ENCODE results near the gene SYNE3.

The SYNE3 gene

DNA sequence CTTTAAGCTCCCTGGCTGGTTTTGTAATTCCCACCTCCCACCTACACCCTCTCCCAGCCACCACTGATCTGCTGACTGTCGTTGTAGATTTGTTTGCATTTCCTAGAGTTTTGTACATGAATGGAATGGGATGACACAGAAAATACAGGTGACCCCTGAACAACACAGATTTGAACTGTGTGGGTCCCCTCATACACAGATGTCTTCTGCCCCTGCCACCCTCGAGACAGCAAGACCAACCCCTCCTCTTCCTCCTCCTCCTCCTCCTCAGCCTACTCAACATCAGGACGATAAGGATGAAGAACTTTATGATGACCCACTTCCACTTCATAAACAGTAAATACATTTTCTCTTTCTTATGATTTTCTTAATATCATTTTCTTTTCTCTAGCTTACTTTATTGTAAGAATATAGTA is 28.8 kb downstream of the SYNE3 start:
- no peak for DNase-seq

- peak; percentile 87 for DNase-seq
Observed at GRCh38 chr14:95486875-95487668, 29.4 kb downstream of the SYNE3 start.

DNA sequence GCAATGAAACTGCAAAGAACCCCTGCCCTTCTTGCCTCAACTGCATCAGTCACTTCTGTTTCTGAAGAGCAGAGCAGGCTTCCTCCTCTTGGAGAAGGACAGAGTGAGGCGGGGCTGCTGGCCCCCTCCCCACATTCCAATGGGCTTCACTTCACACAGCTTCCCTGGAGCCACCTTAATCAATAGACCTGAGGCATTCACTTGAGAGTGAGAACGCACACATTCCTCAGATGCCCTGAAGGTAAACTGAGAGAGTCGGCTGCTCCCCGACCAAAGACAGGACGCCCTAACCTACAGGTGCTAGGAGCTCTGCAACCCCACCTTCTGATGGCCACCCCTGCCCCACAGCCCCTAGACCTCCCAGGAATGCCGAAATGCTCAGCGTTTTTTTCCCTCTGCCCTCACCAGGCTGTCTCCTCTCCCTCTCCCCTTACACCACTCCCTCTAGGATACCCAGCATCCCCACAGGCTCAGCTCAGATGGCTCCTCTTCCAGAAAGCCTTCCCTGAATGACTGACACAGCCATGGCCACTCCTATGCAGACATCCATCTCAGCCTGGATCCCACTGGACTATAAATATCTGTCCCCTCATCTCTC is 31.1 kb downstream of the SYNE3 start:
- DNase-seq = no peak

DNA sequence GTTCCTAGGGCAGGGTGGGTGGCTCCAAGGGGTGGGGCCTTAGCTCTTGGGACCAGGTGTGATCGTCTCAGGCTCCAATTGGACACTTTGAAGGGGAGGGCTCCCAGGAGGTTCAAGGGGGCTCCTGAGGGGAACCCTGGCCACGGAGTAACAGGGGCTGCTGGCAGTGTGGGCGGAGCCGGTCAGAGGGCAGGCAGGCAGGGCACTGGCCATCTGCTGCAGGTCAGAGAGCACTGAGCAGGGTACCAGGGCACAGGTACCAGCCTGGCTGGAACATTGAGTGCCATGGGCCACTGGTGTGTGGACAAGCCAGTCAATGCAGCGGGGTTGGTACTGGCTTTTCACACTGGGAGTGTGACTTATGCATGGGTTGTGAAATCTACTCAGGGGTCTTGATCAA is 32.2 kb downstream of the SYNE3 start:
- DNase-seq = no peak

DNA sequence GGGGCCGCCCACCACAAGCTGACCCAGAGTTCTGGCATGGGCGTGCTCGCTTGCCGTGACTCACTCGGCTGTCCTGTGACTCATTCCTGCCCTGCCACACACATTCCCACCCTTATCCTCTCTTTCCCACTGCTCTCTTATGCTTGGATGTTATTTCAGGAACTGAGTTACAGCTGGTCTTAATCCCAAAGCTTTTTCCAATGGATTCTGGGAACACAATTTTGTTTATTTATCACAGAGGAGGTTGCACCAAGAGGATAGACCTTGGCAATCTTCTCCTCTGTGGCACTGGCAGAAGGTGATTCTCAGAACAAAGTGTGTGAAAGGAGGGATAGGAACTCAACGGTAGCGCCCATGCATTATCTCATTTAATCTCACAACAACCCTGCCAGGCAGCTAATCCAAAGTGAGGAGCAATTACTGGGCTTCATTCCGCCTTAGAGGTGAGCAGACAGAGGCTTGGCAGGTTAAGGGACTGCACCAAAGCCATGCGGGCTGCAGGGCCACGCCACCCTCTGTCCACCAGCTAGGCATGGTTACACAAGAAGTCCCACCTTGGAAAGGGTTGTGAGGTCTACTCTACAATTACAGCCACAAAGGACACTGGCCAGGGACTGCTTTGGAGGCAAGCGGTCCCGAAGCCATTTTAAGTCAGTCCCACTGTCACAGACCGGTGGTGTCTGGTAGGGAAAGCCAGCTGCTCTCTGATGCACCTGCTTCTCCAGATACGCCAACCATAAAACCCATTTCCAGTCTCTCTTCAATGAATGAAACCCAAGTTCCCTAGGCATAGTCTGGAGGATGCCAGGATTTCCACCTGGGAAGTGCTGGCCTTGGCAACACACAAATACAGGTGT is 32.9 kb downstream of the SYNE3 start:
- no peak for DNase-seq

DNA sequence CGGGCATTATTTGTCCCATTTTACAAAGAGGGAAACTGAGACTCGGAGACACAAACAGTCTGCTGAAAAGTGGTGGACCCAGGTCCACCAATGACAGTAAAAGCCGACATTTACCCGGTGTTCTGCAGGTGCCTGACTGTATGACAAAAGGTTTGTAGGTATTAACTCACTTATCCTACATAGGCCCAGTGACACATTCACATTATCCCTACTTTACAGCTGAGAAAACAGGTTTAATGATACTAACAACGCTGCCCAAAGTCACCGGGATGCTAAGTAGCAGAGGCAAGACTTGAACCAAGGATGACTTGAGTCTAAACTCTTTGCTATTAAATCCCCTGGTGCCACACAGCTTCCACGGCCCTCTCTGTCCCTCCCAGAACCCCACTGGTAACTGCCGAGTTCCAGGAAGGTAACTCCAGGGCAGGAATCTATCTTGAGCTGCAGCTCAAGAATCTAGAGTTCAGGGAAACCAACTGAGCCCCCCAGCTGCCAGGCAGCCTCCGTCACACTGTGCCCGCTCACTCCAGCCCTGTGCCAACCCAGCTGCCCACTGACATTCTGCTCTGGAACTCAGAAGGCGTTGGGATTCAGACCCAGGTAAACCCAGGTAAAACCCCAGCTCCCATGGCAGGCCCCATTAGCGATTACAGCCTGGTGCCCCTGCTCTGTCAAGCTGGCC is 33.7 kb downstream of the SYNE3 start:
- no peak for DNase-seq

DNA sequence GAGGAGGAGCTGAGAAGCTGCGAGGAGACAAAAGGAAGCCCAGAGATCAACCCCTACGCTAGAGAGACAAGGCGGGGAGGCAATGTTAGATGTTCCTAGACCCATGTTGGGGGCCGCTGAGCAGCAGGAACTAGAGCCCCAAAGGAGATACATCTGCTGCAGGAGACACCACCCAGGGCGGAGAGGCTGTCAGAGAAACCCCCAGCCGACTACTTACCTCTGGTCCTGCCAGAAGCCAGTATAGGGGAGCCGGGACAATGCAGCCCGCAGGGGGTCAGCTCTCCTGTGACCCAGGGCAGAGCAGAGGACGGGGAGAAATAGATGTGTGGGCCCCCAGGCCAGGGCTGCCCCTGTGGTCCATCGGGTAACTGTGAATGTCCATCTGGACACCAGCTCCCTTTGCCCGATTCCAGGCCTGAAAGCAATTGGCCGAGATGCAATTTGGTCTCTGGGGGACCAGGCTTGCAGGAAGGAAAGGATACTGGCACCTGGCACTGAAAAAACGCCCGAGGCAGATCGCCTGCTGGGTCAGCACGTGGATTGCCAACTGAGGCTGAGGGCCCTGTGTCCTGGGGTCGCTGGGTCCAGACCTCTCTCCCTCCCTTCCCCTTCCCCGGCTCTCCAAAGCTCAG is 34.9 kb downstream of the SYNE3 start:
- no peak for DNase-seq

DNA sequence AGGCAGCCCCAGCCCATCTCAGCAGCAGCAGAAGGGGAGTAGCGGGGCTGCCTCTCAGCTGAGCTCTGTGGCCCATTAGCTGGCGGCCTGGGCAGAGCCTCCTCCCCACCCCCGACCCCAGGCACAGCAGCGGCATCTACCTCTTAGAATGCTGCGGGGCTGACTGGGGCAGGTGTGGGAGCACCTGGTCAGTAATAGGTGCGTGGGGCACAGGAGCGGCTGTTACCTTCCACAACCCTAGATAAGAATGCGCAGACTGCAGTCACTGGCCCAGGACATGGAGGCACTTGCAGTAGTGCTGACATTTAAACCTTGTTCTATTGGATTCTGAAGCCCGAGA is 35.6 kb downstream of the SYNE3 start:
- DNase-seq = no peak

DNA sequence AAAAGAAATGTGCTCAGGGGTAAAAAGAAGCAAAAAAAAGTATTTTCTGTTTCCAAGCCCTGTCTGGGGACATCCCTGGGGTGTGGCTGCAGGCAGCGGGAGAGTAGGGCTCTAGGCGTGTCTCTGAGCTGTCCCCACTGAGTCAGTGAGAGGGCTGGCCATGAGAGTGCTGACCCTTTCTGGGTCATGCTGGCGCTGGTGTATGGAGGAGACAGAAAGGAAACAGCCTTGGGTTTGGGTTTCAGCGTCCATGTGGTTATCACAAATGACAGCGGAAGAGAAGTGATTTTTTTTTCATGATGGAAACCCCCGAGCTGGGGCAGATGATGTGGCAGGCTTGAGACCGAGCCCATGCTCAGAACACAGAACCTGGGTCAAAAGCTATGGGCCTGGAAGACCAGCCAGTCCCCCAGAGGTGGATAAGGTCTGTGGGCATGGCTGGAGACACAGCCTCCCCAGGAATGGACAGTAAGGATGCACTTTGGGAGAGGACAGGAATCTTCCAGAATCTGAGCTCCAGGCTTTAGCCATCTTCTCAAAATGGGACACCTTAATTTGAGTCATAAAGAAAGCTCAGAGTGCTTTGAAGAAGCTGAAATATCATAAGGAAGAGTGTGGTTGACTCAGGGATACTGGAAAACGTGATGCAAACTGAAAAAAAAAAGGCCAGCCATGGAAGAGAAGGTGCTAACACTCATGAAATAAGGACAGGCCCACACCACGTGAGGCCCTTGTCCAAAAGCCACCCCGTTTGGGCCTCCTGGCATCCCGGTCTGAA is 36.2 kb downstream of the SYNE3 start:
- DNase-seq = no peak

DNA sequence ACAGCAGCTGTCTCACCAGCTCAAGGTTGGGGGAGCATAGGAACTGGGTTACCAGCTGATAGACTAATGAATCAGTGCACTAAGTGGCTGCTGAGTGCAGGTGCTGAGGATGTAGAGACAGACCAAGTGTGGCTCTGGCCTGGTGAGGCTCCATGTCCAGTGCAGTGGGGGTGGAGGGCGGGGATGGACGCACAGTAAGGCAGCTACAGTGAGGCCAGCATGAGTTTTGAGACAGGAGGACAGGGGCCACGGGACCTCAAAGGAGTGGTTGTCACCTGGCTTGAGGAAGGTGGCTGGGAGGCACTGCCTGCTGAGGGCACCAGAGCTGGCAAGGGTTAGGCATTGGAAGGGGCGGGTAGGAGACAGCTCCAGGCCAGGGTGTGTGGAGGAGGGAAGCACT is 37.0 kb downstream of the SYNE3 start:
- DNase-seq = no peak

DNA sequence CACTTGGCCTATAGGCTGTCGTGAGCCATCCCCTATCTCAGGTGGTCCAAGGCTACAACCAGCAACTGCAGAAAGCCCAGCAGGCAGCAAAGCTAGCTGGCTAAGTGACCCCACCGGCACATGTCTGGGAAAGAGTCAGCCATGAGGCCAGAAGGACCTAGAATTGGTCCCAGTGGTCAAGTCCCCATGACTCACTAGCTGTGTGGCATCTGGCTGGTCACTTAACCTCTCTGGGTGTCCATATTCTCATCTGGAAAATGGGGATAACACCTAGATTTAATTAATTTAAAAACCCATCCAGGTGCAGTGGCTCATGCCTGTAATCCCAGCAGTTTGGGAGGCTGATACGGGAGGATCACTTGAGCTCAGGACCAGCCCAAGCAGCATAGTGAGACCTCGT is 37.6 kb downstream of the SYNE3 start:
- DNase-seq = no peak

DNA sequence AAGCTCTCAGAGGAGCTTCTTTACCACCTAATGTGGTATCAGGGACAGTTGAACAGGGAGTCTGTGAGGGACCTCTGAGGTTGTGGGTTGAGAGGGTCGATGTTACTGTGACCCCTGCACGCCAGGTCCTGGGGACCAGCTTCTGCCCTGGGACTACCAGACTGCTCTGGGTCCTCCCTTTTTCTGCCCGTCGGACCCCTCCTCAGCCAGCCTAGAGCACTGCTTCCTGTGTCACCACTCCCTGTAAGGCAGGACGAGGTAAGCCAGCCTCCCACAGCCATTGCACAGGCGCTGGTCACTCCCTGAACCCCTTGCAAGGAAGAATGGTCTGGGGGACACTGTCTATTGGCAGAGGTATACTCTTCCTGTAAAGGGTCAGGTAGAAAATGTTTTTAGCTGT is 38.1 kb downstream of the SYNE3 start:
- no peak for DNase-seq

DNA sequence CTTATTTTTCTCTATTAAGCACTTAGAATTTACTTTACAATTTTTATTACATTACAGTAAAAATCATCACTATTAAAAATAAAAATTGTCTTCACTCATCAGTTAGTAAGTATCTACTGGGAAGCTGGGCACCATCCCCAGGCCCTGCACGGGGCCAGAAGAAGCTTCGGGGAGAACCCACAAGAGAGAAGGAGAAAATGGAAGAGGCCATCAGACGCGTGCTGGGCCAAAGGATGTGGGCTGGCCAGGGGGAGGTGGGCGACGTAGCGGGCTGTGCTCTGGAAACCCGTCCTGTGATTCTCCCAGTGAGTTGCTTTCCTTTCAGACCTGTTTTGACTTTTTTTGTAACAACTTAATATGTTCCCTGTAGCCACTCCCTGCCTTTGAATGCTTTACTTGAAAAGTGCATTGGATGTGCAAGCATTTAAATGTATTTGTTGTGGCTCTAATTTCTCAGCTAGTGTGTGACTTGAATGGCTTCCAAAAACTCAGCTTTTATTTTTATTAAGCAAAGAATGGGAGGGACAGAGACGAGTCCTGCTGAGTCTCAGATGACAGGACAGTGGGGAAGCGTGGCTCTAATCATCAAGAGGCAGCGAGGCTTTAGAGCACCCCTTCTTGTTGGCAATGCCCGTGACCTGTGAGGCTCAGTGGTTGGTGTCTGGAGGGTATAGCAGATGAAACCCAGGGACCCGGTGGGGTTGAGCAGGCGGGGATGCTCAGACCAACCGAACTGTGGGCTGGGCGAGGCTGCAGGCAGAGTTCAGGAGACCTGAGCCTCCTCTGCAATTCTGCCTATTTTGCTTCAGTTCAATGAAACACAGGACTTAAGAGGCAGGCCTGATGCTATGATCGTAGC is 38.8 kb downstream of the SYNE3 start:
- DNase-seq = no peak

- no peak for DNase-seq
Observed at GRCh38 chr14:95476747-95477146, 39.7 kb downstream of the SYNE3 start.

DNA sequence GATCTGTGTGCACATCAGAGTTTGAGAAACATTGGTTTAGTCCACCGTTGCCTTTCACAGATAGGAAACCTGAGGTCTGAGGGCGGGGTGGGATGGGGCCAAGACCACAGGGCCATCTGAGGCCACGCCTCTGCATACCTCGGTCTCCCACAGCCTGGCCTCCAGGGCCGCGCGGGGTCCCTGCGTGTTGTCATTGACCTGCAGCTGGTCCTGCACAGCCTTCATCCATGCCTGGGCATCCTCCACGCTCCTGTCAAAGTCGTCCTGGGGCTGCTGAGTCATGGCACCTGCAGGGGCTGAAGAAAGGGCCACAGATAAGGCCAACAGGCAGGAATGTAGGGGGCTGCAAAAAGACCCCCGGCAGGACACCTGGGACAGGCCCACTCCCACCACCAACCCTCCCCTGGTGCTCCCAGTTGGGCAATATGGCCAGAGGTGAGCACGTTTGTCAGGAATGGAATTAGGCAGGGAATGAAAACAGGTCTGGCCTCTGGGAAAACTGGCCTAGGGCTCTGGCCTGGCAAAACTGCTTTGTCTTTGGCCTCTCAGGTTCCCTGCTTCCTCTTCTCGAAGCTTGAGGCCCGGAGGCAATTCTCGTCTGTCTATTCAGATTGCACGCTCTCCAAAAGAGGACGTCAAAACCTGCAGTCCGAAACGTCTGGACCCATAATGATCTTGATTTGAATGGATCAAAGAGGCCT is 40.8 kb downstream of the SYNE3 start:
- DNase-seq = no peak

- no peak for DNase-seq
Observed at GRCh38 chr14:95474941-95475340, 41.5 kb downstream of the SYNE3 start.

DNA sequence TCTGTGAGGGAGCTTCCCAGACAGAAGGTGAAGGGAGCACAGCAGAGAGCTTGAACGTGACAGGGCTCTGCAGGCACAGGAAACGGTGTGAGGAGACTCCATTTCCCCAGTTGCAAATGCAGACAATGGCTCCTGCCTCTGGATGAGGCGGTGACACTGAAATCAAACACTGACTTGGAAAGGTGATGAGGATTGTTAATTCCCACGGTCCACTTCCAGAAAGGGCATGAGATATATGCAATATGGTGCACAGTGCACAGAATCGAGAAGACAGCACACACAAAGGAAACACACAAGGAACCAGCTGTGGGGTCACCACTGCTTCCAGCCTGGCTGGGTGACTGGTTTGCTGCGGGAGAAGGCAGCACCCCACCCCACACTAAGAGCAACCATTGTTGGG is 42.0 kb downstream of the SYNE3 start:
- DNase-seq = no peak

DNA sequence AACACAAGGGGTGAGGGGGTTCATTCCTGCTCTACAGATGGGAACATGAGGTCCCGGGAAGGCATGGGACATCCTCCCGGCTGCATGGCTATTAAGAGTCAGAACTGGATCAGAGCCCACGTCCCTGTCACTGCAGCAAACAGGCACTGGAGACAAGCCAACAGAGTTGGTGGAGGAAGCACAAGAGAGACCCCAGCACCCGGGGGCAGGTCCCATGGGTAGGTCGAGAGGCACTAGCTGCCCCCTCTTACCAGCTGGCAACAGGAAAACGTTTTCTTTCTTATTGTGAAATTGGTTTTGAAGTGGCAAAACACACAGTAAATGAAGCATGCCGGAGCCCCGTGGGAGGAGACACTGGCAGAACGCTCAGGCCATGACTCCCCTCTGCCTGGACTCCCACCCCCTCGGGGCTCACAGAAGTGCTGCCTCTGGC is 43.6 kb downstream of the SYNE3 start:
- DNase-seq = no peak

DNA sequence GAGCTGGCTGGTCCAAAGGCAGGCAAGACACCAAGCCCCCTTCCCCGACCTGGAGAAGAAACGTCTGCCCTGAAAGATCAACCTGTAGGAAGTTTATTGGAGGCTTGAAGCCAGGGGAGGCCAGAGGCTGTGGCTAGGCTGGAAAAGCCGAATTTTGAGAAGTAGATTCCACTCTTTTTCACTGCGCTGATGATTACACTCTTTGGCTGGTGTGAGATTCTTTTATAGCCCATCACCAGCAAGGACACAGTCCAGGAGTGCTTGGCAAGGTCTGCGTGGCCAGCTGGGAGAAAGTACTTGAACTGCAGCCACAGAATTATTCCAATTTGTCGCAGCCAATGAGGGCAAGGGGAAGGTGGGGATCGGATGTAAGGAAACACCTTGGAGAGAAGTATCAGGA is 45.0 kb downstream of the SYNE3 start:
- DNase-seq = no peak

DNA sequence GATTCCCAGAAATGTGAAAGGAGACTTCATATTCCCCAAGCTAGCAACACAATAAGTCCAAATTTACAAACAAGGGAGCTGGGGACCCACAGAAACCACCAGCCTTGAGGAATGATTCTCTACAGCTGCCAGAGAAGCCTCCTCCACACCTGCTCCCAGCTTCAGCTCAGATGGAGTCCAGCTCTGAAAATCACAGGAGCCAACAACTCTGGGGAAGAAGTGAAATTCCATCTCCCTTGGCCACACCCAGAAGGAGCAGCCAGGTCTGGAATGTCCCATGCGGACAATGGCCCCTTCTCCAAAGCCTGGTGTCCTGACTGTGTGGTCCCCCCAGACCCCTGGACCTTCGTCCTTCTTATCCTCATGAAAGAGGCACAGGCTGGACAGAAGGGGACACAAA is 45.4 kb downstream of the SYNE3 start:
- DNase-seq = no peak

GRCh38 chr14:95469134-95469481 is 47.3 kb downstream of the SYNE3 start:
- DNase-seq = no peak
